ENCODE results near the gene VSTM2B.

DNA sequence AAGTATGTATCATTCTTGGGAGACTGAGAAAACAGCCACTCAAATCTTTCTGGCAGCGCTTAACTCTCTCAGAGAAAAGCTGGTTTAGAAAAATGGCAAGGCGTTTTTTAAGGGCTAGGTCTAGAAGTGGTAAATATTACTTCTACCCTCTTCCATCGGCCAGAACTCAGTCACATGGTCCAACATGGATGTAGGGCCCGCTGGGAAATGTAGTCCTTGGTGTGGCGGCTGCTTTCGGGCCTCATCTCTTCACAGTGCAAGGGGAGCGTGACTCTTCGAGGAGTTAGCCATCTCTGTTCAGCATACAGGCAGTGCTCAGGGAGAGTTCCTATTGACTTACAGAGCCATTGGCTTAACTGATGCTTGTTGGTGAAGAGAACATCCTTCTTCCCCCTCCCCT lies 6.3 kb downstream of the VSTM2B start:
- no peak for TF ChIP-seq CTCF (IDR thresholded peaks at IDR 0.05; ENCODE audit: low read length)
- TF ChIP-seq EZH2 (IDR thresholded peaks at IDR 0.05; ENCODE audit: borderline replicate concordance, low read length): no peak

Measured in OCI-LY1 (cell line).